DMS 273 (cell line): ENCODE results near the gene AANAT.

Source experiments
- DNase-seq: peaks from one replicate; lab custom pipeline; 2025; ENCODE audit not compliant: unreplicated experiment; lab: John Stamatoyannopoulos, UW

Gene AANAT

GRCh38 chr17:76467366-76467765, at the start of gene AANAT:
AANAT (plus strand) TSS chr17:76467603; CDS start chr17:76468747, 1,144 bp downstream.
- peak; percentile 96 for DNase-seq

DNA sequence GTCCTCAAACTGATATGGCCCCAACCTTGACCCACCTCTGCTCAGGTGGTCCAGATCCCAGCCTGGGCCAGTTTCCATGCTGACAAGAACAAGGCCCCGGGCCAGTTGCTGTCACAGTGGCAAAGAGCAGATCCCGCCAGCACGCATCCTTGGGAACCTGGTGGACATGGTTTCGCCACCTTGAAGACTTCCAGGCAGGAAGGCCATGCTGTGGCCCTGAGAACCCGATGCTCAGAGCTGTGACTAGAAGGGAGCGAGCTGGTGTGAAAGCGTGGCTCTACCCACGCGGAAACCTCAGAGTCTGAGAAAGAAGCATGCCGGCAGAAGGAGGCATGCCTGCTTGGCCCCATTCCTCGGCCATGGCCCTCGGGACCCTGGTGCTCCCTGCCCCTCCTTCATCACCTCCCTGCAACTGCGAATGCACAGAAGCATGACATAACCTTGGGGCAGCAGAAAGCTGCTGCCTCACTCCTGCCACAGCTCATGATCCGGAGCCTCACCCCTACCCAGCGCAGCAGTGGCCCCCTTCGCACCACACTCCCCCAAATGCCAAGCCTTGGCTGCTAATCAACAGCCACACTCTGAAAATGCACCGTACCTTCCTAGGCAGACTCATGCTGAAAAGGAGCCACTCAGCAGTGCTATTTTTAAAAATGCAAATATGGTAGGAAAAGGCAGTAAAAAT, 47.7 kb upstream of the AANAT start:
- no peak for DNase-seq

- DNase-seq, result no peak
Observed at GRCh38 chr17:76420356-76421043, 46.9 kb upstream of the AANAT start.

- no peak for DNase-seq
Observed at GRCh38 chr17:76421044-76421407, 46.4 kb upstream of the AANAT start.

- no peak for DNase-seq
Observed at GRCh38 chr17:76422406-76422805, 45.0 kb upstream of the AANAT start.

- no peak for DNase-seq
Observed at GRCh38 chr17:76422860-76423259, 44.5 kb upstream of the AANAT start.

DNA sequence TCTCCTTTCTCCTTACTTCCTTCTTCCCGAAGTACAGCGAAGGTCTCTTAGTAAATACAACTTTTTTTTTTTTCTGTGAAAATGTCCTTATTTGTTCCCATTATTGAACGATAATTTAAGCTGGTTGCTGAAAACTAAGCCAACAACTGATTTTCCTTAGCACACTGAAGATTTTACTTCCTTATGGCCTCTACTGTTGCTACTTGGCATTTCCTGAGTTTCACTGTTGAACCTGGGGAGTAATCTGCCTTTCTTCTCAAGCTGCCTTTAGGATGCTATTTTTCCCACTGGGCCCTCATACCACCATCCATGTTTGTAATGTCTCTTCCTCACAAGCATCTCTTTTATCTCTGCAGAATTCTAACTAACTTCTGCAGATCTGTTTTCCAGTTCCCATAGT, 40.5 kb upstream of the AANAT start:
- no peak for DNase-seq

DNA sequence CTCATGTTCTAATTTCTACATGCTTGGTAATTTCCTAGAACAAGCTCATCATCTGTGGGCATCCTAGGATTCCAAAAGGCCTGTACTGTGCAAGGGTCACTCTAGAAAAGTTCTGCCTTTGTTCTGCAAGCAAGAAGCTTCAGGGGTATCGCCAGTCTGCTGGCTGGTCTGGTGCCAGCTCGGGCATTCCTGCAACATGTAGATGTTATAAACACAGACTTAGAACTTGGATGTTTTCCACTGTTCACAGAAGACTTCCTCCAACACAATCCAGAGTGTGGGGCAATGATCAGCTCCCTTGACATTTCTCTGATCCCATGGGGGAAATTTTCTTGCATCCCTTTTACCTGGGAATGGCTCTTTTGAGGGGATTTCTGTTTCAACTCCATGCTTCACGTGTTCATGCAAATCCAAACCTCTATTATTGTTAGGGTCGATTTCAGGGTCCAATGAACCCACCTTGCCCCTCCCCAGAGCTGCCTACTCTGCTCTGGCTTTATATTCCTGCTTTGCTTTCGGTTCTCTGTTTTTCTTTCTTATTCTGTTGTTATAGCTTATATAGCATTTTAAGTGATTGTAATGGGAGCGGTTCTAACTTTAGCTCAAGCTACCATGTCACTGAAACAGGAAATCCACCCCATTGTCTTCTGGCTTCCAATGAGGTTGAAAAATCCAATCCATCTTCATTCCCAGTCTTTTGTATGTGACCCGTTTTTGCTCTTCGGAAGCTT, 39.7 kb upstream of the AANAT start:
- no peak for DNase-seq

DNA sequence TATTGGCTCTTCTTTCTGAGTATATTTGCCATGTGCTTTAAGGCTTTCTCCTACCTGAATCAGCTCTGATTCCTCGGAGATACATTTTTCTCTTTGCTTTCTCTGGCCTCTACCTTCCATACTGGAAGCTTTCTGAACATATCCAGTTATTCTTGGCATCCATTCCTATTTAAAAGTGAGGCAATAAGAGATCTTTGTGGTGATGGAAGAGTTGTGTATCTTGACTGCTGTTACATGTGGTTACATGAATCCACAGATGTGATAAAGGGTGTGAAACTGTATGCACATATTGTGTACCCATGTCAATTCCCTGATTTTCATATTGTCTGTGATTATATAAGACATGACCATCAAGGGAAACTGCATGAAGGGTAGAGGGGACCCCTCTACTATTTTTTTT, 38.9 kb upstream of the AANAT start:
- no peak for DNase-seq

DNA sequence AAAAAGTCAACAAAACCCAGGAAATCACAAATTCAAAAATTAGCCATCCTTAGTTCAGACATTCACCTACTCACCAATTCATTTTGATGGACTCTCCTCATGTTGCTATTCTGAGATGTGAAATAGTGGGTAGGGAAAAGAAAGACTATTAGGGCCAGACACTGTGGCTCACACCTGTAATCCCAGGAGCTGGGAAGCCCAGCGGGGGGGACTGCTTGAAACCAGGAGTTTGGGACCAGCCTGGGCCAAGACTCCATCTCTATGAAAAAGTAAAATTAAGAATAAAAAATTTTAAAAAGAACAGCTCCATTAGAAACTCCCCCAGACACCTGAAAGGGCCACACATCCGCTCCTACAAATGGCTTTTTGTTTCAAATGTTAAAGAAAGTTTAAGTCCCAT, 35.9 kb upstream of the AANAT start:
- no peak for DNase-seq

DNA sequence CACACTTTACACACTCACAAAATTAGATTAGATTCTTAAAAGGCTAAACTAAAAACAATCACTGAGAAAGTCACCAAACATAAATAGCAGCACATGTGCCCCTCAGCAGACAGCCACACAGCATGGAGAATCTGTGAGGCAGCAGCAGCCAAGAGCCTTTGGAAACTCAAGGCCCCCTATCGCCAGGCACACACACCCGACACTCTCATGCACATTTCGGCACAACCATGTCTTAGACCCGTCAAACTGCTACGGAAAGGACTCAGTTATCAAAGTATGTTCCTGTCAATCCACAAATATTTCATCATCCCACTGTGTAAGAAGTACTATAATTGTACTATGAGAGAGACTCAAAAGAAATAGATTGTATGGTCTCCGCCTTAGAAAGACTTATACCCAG, 35.4 kb upstream of the AANAT start:
- no peak for DNase-seq

DNA sequence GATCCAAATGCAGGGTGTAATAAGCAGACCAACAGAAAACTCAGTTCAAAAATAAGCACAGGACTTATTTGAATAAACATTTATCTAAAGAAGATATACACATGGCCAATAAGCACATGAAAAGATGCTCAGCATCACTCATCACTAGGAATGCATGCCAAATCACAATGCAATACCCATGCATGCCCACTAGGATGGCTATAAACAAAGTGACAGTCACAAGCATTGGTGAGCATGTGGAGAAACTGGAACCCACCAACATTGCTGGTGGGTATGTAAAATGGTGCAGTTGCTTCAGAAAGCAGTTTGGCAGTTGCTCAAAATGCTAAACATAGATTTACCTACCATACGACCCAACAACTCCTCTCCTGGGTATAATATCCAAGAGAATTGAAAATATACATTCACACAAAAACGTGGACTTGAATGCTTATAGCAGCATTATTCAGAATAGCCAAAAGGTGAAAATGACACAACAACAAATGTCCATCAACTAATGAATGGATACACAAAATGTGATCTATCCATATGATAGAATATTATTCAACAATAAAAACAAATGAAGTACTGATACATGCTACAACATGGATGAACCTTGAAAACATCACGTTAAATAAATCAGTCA, 34.6 kb upstream of the AANAT start:
- DNase-seq, result peak; percentile 57

DNA sequence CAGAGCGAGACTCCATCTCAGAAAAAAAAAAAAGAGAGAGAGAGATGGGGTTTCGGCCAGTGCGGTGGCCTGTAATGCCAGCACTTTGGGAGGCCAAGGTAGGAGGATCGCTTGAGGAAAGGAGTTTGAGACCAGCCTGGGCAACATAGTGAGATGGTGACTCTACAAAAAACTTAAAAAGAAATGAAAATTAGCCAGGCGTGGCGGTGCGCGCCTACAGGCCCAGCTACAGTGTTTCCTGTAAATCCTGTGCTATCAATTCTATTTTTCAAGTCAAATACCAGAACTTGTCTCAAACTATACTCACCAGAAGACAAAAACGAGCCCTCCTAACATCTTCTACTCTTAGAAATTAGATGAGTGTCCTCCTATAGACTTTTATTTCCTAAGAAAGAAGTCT, 33.7 kb upstream of the AANAT start:
- DNase-seq, result no peak

DNA sequence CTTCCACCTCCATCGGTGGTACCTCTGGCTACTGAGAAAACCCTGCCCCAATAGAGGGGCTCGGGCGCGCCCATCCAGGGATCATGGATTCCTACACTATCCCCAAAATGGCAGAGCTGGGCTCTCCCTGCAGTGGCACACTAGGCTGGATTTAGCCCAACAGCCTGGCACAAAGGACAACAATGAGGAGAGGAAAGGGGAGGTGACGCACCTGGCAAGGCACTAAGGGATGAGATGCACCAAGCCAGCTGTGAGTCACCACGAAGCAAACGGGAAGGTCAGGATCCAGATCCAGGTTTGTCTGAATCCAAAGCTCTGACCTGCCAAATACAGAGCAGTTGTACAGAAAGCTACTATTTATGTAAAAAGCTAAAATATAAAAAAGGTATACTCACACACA, 32.5 kb upstream of the AANAT start:
- no peak for DNase-seq

DNA sequence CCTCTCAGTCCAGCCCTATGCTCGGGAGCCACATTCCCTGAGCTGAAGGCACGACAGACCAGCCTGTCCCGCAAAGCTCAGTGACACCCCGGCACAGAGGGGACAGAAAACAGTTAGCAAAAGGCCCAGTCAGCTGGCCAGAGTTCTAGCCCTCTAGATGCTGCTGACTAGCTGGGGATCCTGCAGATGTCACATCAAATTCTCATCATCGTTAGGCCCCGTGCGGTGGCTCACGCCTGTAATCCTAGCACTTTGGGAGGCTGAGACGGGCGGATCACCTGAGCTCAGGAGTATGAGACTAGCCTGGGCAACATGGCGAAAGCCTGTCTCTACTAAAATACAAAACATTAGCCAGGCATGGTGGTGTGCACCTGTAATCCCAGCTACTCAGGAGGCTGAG, 31.7 kb upstream of the AANAT start:
- DNase-seq, result no peak

DNA sequence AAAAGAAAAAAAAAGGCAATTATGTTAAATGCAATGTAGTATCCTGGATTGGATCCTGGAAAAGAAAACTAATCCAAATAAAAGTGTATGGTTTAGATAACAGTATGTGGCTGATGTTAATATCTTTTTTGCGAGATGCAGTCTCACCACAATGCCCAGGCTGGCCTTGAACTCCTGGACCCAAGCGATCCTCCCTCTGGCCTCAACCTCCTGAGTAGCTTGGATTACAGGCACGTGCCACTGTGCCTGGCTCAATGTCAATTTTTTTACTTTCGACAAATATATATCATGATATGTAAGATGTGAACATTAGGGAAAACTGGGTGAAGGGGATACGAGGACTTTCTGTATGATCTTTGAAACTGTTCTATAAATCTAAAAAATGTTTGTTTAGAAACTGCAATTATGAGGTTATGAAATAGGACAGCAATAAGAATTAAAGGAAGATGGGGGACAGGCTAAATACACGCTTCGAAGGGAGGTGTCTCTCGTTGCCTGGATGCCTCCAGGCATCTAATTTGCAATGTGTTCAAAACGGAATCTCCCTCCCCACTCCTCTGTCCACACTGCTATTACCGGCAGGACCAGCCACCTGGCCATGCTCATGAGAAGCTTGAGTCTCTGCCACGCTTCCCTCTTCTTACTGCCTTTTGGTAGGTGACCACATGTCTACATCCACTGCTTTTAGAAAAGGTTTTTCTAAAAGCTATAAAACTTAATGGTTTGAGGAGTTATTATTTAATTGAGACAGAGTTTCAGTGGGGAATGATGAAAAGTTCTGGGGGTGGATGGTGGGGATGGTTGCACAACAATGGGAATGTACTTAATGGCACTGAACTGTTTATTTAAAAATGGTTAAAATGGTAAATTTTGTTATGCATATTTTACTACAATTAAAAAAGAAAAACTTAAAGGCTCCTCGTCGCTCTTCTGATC, 29.7 kb upstream of the AANAT start:
- peak; percentile 31 for DNase-seq

DNA sequence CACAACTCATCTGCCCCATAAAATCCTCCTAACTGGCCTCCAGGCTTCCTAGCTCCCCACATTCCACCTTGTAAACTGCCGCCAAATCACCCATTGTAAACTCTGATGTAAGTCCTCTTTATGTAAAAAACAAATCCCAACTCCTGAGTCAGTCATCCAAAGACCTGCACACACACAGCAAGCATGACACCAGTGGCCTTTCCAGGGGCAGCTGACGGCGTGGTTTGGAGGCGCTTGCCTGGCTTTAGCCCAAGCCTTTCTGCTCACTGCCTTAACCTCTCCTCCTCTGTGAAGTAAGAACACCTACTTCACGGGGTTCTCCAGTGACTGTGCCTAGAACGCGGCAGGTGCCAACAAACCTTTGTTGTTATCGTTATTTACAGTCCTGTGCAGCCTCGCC, 28.5 kb upstream of the AANAT start:
- DNase-seq, result no peak

GRCh38 chr17:76439314-76439928, 28.0 kb upstream of the AANAT start:
- DNase-seq, result no peak

GRCh38 chr17:76440751-76441362, 26.5 kb upstream of the AANAT start:
- no peak for DNase-seq
